ENCODE measurements around the gene CKB. TPM values are rescaled to one million over a fixed set of nuclear protein-coding genes. Genes with fewer than 3 reads are reported as not detected.

Gene CKB
- total and polyA plus RNA-seq, 4 donors, result 9.0 to 32.9 (median 20.4) TPM

- no peak overlapping the region for H3K4me3 ChIP-seq (ENCODE audit: low read depth in 1 of 3, low read length in 3 of 3)
- DNase-seq (ENCODE audit: low spot score), result no peak
- WGBS, result 83% methylated on average over 18 of the region's 18 CpGs
These were observed 29.6 kb upstream of the CKB start for GRCh38 chr14:103552011-103552845.

More at GRCh38 chr14:103552011-103552845, 29.6 kb upstream of the CKB start:
- peaks cover 0 to 2% (median 0%) of the 10 kb centered on the region in 4 donors for H3K36me3 ChIP-seq (ENCODE audit: control insufficient read depth in 4 of 4, insufficient read depth in 3 of 4, low read depth in 1 of 4, low read length in 3 of 4)
- H3K27ac ChIP-seq (ENCODE audit: low read depth in 1 of 2, low read length in 2 of 2), result no peak overlapping the region
- no peak for TF ChIP-seq RAD21 (IDR thresholded peaks at IDR 0.05)
- TF ChIP-seq, protein P1, sequence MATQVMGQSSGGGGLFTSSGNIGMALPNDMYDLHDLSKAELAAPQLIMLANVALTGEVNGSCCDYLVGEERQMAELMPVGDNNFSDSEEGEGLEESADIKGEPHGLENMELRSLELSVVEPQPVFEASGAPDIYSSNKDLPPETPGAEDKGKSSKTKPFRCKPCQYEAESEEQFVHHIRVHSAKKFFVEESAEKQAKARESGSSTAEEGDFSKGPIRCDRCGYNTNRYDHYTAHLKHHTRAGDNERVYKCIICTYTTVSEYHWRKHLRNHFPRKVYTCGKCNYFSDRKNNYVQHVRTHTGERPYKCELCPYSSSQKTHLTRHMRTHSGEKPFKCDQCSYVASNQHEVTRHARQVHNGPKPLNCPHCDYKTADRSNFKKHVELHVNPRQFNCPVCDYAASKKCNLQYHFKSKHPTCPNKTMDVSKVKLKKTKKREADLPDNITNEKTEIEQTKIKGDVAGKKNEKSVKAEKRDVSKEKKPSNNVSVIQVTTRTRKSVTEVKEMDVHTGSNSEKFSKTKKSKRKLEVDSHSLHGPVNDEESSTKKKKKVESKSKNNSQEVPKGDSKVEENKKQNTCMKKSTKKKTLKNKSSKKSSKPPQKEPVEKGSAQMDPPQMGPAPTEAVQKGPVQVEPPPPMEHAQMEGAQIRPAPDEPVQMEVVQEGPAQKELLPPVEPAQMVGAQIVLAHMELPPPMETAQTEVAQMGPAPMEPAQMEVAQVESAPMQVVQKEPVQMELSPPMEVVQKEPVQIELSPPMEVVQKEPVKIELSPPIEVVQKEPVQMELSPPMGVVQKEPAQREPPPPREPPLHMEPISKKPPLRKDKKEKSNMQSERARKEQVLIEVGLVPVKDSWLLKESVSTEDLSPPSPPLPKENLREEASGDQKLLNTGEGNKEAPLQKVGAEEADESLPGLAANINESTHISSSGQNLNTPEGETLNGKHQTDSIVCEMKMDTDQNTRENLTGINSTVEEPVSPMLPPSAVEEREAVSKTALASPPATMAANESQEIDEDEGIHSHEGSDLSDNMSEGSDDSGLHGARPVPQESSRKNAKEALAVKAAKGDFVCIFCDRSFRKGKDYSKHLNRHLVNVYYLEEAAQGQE (IDR thresholded peaks at IDR 0.05), result no peak
- no peak for TF ChIP-seq NR2F2 (IDR thresholded peaks at IDR 0.05)
- no peak for TF ChIP-seq SP1 (IDR thresholded peaks at IDR 0.05)
- no peak for TF ChIP-seq MAX (IDR thresholded peaks at IDR 0.05)
- TF ChIP-seq YY1 (IDR thresholded peaks at IDR 0.05), result no peak
- TF ChIP-seq, protein P2, sequence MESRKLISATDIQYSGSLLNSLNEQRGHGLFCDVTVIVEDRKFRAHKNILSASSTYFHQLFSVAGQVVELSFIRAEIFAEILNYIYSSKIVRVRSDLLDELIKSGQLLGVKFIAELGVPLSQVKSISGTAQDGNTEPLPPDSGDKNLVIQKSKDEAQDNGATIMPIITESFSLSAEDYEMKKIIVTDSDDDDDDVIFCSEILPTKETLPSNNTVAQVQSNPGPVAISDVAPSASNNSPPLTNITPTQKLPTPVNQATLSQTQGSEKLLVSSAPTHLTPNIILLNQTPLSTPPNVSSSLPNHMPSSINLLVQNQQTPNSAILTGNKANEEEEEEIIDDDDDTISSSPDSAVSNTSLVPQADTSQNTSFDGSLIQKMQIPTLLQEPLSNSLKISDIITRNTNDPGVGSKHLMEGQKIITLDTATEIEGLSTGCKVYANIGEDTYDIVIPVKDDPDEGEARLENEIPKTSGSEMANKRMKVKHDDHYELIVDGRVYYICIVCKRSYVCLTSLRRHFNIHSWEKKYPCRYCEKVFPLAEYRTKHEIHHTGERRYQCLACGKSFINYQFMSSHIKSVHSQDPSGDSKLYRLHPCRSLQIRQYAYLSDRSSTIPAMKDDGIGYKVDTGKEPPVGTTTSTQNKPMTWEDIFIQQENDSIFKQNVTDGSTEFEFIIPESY (IDR thresholded peaks at IDR 0.05), result no peak
- TF ChIP-seq TAF1 (conservative IDR thresholded peaks at IDR 0.05), result no peak
- no peak for TF ChIP-seq HNF4A (conservative IDR thresholded peaks at IDR 0.05)
- no peak for TF ChIP-seq FOXA1 (IDR thresholded peaks at IDR 0.05)
- no peak for TF ChIP-seq GABPA (IDR thresholded peaks at IDR 0.05 in 1 of 2, conservative IDR thresholded peaks at IDR 0.05 in 1 of 2)
- TF ChIP-seq FOXA2 (IDR thresholded peaks at IDR 0.05), result no peak
- no peak for TF ChIP-seq ATF3 (IDR thresholded peaks at IDR 0.05)
- no peak for TF ChIP-seq EGR1 (IDR thresholded peaks at IDR 0.05; ENCODE audit: low read depth in 2 of 2)
- TF ChIP-seq RXRA (IDR thresholded peaks at IDR 0.05), result no peak
- TF ChIP-seq, protein P3, sequence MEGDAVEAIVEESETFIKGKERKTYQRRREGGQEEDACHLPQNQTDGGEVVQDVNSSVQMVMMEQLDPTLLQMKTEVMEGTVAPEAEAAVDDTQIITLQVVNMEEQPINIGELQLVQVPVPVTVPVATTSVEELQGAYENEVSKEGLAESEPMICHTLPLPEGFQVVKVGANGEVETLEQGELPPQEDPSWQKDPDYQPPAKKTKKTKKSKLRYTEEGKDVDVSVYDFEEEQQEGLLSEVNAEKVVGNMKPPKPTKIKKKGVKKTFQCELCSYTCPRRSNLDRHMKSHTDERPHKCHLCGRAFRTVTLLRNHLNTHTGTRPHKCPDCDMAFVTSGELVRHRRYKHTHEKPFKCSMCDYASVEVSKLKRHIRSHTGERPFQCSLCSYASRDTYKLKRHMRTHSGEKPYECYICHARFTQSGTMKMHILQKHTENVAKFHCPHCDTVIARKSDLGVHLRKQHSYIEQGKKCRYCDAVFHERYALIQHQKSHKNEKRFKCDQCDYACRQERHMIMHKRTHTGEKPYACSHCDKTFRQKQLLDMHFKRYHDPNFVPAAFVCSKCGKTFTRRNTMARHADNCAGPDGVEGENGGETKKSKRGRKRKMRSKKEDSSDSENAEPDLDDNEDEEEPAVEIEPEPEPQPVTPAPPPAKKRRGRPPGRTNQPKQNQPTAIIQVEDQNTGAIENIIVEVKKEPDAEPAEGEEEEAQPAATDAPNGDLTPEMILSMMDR (IDR thresholded peaks at IDR 0.05; ENCODE audit: low read depth, low read length, missing input control), result no peak
- no peak for TF ChIP-seq JUND (IDR thresholded peaks at IDR 0.05)
- TF ChIP-seq HNF4G (IDR thresholded peaks at IDR 0.05), result no peak
- no peak overlapping the region for H3K9ac ChIP-seq (ENCODE audit: low read depth in 1 of 2, low read length in 2 of 2)
- no peaks in the 10 kb centered on the region for H3K9me3 ChIP-seq (ENCODE audit: control insufficient read depth in 4 of 4, low read length in 3 of 4)
- H3K4me1 ChIP-seq (ENCODE audit: control insufficient read depth in 4 of 4, insufficient read depth in 4 of 4, low read length in 3 of 4), result peaks cover 0 to 2% (median 0%) of the 10 kb centered on the region in 4 donors
- no peaks in the 10 kb centered on the region for H3K27me3 ChIP-seq (ENCODE audit: control insufficient read depth in 4 of 4, insufficient read depth in 4 of 4, low read length in 3 of 4)

Data from liver (tissue), 9 donors.